Stimulated activated memory B cell treated with anti-CD40 and anti-IgM and Interleukin-4, amounts not matched to agents 10 μg/mL and 1 μg/mL and 100 μg/mL, for 72 hours (primary cell): ENCODE data around the gene RABL6.
A peak's percentile ranks its signal among the peaks of the same experiment; 100 is the strongest.
"Not testable (repeated sequence)": the region's sequence is repeated elsewhere in the genome, so short reads cannot be mapped to it uniquely, and the experiment has no call there.

Source experiments
- ATAC-seq: fragments of 150-1000 bp; cut with Tn5 transposase; 2 replicates; pipeline ENCODE4 v1.10.0; 2021
- H3K27ac Mint-ChIP-seq: one replicate; pipeline ENCODE4 v1.8.0; 2022; ENCODE audit warnings: mild to moderate bottlenecking, mixed read lengths
- H3K27me3 Mint-ChIP-seq: one replicate; pipeline ENCODE4 v1.8.0; 2022; ENCODE audit warnings: mixed read lengths
- H3K36me3 Mint-ChIP-seq: one replicate; pipeline ENCODE4 v1.8.0; 2022; ENCODE audit warnings: mixed read lengths
- H3K4me1 Mint-ChIP-seq: one replicate; pipeline ENCODE4 v1.8.0; 2022; ENCODE audit warnings: mixed read lengths
- H3K4me3 Mint-ChIP-seq: one replicate; pipeline ENCODE4 v1.8.0; 2022; ENCODE audit warnings: mild to moderate bottlenecking, moderate library complexity, mixed read lengths
- H3K9me3 Mint-ChIP-seq: one replicate; pipeline ENCODE4 v1.8.0; 2022; ENCODE audit warnings: mixed read lengths

Gene RABL6

GRCh38 chr9:136867917-136868316 is 60.2 kb downstream of the RABL6 start:
- Mint-ChIP-seq H3K9me3 (no peaks in the 10 kb centered on the region), H3K27ac (no peak overlapping the region), H3K36me3 (peaks cover 8% of the 10 kb centered on the region), H3K4me3 (peak overlapping the region; percentile 5), H3K27me3 (no peaks in the 10 kb centered on the region), H3K4me1 (peaks cover 8% of the 10 kb centered on the region)
- no peak for ATAC-seq

GRCh38 chr9:136868644-136869043 is 60.9 kb downstream of the RABL6 start:
- Mint-ChIP-seq H3K9me3 (no peaks in the 10 kb centered on the region), H3K27ac (no peak overlapping the region), H3K27me3 (no peaks in the 10 kb centered on the region), H3K36me3 (peaks cover 1% of the 10 kb centered on the region), H3K4me3 (no peak overlapping the region), H3K4me1 (peaks cover 8% of the 10 kb centered on the region)
- no peak for ATAC-seq

GRCh38 chr9:136869611-136870010 is 61.9 kb downstream of the RABL6 start:
- not testable (repeated sequence) for ATAC-seq, H3K36me3 Mint-ChIP-seq, H3K27me3 Mint-ChIP-seq, H3K27ac Mint-ChIP-seq, H3K9me3 Mint-ChIP-seq, H3K4me3 Mint-ChIP-seq, H3K4me1 Mint-ChIP-seq

GRCh38 chr9:136875155-136875554 is 67.4 kb downstream of the RABL6 start:
- H3K36me3 Mint-ChIP-seq, result no peaks in the 10 kb centered on the region
- peaks cover 2% of the 10 kb centered on the region for H3K4me1 Mint-ChIP-seq
- no peak overlapping the region for H3K4me3 Mint-ChIP-seq
- ATAC-seq, result no peak
- no peaks in the 10 kb centered on the region for H3K27me3 Mint-ChIP-seq
- H3K9me3 Mint-ChIP-seq, result no peaks in the 10 kb centered on the region
- H3K27ac Mint-ChIP-seq, result no peak overlapping the region

GRCh38 chr9:136876476-136876875 is 68.7 kb downstream of the RABL6 start:
- H3K4me1 Mint-ChIP-seq, result peaks cover 10% of the 10 kb centered on the region

GRCh38 chr9:136880651-136881050 is 72.9 kb downstream of the RABL6 start:
- Mint-ChIP-seq H3K4me3 (no peak overlapping the region), H3K4me1 (peaks cover 40% of the 10 kb centered on the region), H3K27ac (peak overlapping the region; percentile 55), H3K36me3 (no peaks in the 10 kb centered on the region), H3K9me3 (no peaks in the 10 kb centered on the region), H3K27me3 (no peaks in the 10 kb centered on the region)
- ATAC-seq, result no peak

More at GRCh38 chr9:136876476-136876875, 68.7 kb downstream of the RABL6 start:
- Mint-ChIP-seq H3K4me3 (no peak overlapping the region), H3K27ac (no peak overlapping the region), H3K27me3 (no peaks in the 10 kb centered on the region), H3K9me3 (no peaks in the 10 kb centered on the region), H3K36me3 (no peaks in the 10 kb centered on the region)
- no peak for ATAC-seq

GRCh38 chr9:136881691-136882108 is 74.0 kb downstream of the RABL6 start:
- ATAC-seq, result peak; percentile 61

GRCh38 chr9:136882109-136882946 is 74.6 kb downstream of the RABL6 start:
- H3K36me3 Mint-ChIP-seq, result no peaks in the 10 kb centered on the region
- peaks cover 45% of the 10 kb centered on the region for H3K4me1 Mint-ChIP-seq
- peak overlapping the region; percentile 89 for H3K27ac Mint-ChIP-seq
- no peaks in the 10 kb centered on the region for H3K9me3 Mint-ChIP-seq
- peak overlapping the region; percentile 86 for H3K4me3 Mint-ChIP-seq
- peak; percentile 68 for ATAC-seq
- no peaks in the 10 kb centered on the region for H3K27me3 Mint-ChIP-seq

More at GRCh38 chr9:136881691-136882108, 74.0 kb downstream of the RABL6 start:
- Mint-ChIP-seq H3K9me3 (no peaks in the 10 kb centered on the region), H3K36me3 (no peaks in the 10 kb centered on the region), H3K27me3 (no peaks in the 10 kb centered on the region), H3K4me3 (peak overlapping the region; percentile 86), H3K4me1 (peaks cover 40% of the 10 kb centered on the region), H3K27ac (peak overlapping the region; percentile 89)

- not testable (repeated sequence) for H3K36me3 Mint-ChIP-seq, ATAC-seq, H3K27me3 Mint-ChIP-seq, H3K9me3 Mint-ChIP-seq
- peak overlapping the region; percentile 86 for H3K4me3 Mint-ChIP-seq
- peak overlapping the region; percentile 89 for H3K27ac Mint-ChIP-seq
- peaks cover 50% of the 10 kb centered on the region for H3K4me1 Mint-ChIP-seq
Observed at GRCh38 chr9:136882947-136883283, 75.2 kb downstream of the RABL6 start.

GRCh38 chr9:136883670-136884069 is 75.9 kb downstream of the RABL6 start:
- not testable (repeated sequence) for H3K36me3 Mint-ChIP-seq, ATAC-seq, H3K4me3 Mint-ChIP-seq, H3K9me3 Mint-ChIP-seq, H3K27me3 Mint-ChIP-seq, H3K27ac Mint-ChIP-seq
- peaks cover 55% of the 10 kb centered on the region for H3K4me1 Mint-ChIP-seq

- no peaks in the 10 kb centered on the region for H3K36me3 Mint-ChIP-seq
- H3K9me3 Mint-ChIP-seq, result no peaks in the 10 kb centered on the region
- H3K4me3 Mint-ChIP-seq, result peak within 1 kb of the TSS; percentile 95
- H3K27ac Mint-ChIP-seq, result peak within 1 kb of the TSS; percentile 78
- ATAC-seq, result peak; percentile 95
- H3K27me3 Mint-ChIP-seq, result no peaks in the 10 kb centered on the region
- peaks cover 49% of the 10 kb centered on the region for H3K4me1 Mint-ChIP-seq
Observed at GRCh38 chr9:136885950-136886578, 78.3 kb downstream of the RABL6 start, which contains the start of gene TRAF2. Gene TRAF2, plus strand, starts transcription at chr9:136886516. Its CDS starts 12,225 bp downstream, at chr9:136898741.

GRCh38 chr9:136886610-136887597 is 79.2 kb downstream of the RABL6 start:
- Mint-ChIP-seq H3K27ac (peak overlapping the region; percentile 78), H3K9me3 (no peaks in the 10 kb centered on the region), H3K4me3 (peak overlapping the region; percentile 95), H3K36me3 (no peaks in the 10 kb centered on the region), H3K4me1 (peaks cover 41% of the 10 kb centered on the region), H3K27me3 (no peaks in the 10 kb centered on the region)
- ATAC-seq, result peak; percentile 32

- no peak overlapping the region for H3K4me3 Mint-ChIP-seq
Observed at GRCh38 chr9:136888454-136888853, 80.7 kb downstream of the RABL6 start.

GRCh38 chr9:136889858-136890257 is 82.1 kb downstream of the RABL6 start:
- no peak for ATAC-seq
- Mint-ChIP-seq H3K9me3 (no peaks in the 10 kb centered on the region), H3K4me3 (no peak overlapping the region), H3K27me3 (no peaks in the 10 kb centered on the region), H3K4me1 (peaks cover 40% of the 10 kb centered on the region), H3K36me3 (peaks cover 10% of the 10 kb centered on the region), H3K27ac (no peak overlapping the region)

More at GRCh38 chr9:136888454-136888853, 80.7 kb downstream of the RABL6 start:
- Mint-ChIP-seq H3K36me3 (no peaks in the 10 kb centered on the region), H3K9me3 (no peaks in the 10 kb centered on the region), H3K4me1 (peaks cover 34% of the 10 kb centered on the region), H3K27ac (no peak overlapping the region), H3K27me3 (no peaks in the 10 kb centered on the region)
- no peak for ATAC-seq

GRCh38 chr9:136890661-136891060 is 82.9 kb downstream of the RABL6 start:
- no peak for ATAC-seq
- Mint-ChIP-seq H3K4me1 (peaks cover 36% of the 10 kb centered on the region), H3K4me3 (no peak overlapping the region), H3K36me3 (peaks cover 15% of the 10 kb centered on the region), H3K27me3 (no peaks in the 10 kb centered on the region), H3K9me3 (no peaks in the 10 kb centered on the region), H3K27ac (no peak overlapping the region)
